ENCODE measurements around the gene GABBR2.
"Not testable (repeated sequence)": the region's sequence is repeated elsewhere in the genome, so short reads cannot be mapped to it uniquely, and the experiment has no call there.

Gene GABBR2

GRCh38 chr9:98536542-98537173 is 172.1 kb downstream of the GABBR2 start:
- no peak for DNase-seq

DNA sequence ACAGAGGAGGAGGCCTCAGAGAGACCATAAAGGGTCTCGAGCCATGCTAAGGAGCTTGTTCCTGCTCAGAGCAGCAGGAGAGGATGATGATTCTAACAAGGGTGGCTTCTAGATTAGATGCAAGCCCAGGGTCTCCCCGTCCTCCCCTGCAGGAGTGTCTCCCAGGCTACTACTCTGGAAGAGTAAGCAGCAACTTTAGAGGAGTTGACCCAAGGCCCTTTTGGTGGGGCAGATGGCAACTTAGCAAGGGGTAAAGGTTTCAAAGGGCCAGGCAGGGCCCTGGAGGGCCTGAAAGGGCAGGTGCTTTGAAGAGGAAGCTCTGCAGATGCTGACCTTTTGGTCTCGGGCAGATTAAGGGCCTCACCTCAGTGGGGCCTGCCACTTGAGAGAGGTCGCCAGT is 174.9 kb downstream of the GABBR2 start:
- DNase-seq: no peak

DNA sequence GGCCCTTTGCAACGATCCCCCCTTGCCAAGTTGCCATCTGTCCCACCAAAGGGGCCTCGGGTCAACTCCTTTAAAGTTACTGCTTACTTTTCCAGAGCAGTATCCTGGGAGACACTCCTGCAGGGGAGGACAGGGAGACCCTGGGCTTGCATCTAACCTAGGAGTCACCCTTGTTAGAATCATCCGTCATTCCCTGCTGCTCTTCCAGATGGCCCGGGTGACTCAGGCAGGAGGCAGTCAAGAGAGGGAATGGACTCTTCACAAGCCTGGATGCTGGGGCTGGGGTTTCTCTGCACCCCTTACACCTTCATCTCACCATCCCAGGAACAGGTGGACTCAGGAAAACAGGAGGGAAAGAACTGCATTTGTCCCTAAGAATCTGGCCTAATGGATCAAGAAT is 175.6 kb downstream of the GABBR2 start:
- DNase-seq: peak; percentile 49

DNA sequence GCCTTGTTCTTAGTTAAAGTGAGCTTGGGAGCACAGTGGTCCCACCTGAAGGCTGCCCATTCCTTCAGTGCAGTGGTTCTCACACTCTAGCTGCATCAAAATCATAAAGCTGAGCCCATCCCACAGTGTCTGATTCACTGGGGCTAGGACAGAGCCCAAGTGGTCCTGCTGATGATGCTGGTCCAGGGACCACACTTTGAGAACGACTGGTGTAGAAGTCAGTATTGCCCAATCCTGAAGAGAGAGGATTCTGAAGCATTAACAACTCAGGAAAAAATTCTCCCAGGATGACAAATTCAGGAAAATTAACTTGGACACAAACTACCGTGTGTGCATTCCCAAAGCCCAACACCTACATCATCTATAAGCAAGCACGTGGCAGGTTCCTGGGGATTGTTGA is 176.2 kb downstream of the GABBR2 start:
- DNase-seq: no peak

DNA sequence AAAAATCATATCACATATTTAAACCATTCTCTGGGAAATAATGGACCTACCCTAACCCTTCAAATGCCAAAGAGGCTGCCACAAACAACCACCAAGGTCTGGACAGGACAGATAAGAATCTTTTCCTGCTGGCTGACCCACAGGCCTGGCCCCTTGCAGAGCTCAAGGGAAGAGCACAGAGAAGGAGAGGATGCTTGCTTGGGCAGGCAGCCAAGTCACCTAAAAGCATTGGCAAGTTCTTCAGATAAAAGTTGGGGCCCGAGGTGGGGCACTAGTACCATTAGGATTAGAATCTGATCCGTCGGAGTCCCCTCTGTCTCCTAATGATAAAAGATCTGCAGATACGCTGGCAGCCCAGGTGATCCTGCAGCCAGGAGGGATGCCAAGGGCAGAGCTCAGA is 176.6 kb downstream of the GABBR2 start:
- DNase-seq: no peak

GRCh38 chr9:98530806-98531386 is 177.8 kb downstream of the GABBR2 start:
- no peak for DNase-seq

DNA sequence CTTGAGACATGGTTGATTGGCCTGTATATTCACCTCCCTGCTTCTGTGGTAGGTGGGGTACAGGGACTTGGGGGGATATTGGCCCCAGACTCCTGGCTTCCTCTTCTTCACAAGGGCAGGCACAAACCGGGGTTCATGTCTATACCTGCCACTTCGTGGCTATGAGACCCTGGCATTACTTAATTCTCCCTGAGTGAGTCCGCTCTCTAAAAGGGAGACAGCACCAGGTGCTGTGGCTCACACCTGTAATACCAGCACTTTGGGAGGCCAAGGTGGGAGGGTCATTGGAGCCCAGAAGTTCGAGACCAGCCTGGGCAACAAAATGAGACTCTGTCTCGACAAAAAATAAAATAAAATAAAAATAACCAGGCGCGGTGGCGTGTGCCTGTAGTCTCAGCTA is 178.5 kb downstream of the GABBR2 start:
- no peak for DNase-seq

- no peak for DNase-seq
These were observed 178.9 kb downstream of the GABBR2 start for GRCh38 chr9:98529841-98530240.

DNA sequence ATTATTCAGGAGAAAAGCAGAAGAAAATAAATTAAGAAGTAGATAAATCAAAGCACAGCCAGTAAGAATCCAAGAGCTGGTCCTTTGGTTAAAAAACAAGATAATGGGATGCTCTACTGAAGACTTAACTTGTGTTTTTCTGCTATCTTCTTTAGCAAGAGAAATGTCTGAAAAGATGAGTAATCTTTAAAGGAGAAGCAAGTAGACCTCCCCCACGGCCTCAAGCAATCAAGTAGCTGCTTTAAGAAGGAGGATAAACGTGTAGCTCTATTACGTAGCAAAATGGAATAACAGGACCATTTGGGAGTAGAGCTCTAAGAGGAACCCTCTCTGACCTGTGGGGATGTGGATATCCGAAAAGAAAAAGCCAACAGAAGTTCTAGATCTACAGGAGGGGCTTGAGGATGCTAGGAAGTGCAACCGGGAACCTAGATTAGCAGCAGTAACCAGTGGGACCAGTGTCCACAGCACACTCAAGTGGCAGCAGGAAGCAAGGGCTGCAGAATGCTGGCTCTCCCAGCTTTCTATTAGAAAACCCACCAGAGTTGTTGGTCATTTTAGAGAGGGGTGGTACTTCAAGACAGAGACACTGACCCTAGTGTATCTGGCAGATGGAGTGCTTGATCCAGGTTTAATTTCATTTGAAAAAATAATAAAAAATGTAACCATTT is 185.4 kb downstream of the GABBR2 start:
- no peak for DNase-seq

- DNase-seq: no peak
These were observed 186.2 kb downstream of the GABBR2 start for GRCh38 chr9:98522487-98522886.

DNA sequence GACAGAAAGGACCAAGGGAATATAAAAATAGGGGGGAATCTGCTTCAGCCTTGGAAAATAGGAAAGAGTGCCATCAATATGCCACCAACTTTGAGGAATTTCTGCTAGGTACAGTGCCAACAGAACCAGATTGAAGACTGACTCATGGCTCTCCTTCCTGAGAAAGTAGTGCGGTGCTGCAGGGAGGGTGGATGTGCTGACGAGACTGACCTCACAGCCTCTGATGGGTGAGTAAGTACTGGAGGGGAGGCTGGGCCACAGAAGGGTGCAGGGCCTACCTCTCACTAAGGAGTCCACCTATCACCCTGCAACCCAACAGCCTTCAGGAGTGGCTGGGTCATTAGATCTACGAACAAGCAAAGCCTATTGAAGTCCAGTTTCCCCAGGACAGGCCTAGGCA is 187.6 kb downstream of the GABBR2 start:
- no peak for DNase-seq

GRCh38 chr9:98520221-98520960 is 188.3 kb downstream of the GABBR2 start:
- DNase-seq: peak; percentile 40

DNA sequence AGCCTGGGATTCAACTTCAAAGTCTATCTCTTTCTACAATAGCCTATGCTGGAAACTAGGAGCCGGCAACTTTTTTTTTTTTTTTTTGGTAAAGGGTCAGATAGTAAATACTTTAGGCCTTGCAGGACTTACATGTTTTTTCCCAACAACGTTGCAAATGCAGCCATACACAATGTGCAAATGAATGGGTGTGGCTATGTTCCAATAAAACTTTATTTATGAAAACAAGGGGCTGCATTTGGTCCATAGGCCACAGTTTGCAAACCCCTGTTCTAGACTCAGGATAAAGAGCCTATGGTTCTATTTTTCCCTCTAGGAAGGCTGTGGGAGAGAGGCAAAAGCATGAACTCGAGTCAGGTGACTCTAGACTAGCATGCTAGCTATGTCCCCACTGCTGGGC is 189.1 kb downstream of the GABBR2 start:
- no peak for DNase-seq

DNA sequence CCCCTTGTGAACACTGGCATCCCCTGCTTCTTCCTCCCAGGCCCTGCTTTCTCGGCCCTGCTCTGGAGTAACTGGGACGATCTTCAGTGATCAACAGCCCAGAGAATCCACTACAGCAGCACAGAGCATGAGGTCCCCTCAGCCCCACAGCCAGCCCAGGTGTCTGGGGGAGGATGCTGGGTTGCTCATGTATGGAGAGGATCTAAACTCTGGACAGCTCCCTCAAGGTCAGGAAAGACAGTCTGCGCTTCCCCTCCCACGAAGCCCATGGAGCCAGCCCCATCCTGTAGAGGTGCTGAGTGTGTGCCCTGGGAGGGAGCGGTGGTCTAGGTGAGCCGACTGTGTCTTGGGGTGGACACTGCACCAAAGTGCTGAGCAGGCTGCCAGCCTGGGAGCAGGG is 190.2 kb downstream of the GABBR2 start:
- no peak for DNase-seq

- DNase-seq: no peak
These were observed 191.0 kb downstream of the GABBR2 start for GRCh38 chr9:98517761-98518160.

DNA sequence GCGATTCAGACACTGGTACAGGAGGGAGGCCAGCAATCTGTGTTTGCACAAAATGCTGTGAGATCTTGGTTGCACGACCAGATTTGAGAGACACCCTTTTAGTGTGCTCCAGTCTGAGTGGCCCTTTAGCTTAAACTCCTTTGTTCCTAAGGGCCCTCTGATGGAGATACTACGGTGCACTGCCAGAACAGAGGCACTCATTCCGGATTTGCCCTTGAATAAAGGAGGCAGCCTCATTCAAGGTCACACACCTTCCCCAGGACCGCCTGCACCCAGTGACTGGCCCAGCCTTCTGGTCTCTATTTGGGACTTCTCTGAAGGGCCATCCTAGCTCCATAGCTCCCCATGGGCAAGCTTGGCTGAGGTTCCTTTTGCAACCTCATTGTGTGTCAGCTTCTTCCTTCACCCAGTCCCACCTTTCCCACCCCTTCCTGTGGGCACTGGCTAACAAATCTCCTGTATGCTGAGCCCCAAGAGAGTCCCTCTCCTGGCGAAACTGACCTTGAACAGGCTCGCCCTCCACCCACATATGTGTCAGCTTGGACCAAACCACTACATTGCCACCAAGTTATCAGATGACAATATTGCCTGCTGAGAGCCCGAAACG is 191.7 kb downstream of the GABBR2 start:
- no peak for DNase-seq

DNA sequence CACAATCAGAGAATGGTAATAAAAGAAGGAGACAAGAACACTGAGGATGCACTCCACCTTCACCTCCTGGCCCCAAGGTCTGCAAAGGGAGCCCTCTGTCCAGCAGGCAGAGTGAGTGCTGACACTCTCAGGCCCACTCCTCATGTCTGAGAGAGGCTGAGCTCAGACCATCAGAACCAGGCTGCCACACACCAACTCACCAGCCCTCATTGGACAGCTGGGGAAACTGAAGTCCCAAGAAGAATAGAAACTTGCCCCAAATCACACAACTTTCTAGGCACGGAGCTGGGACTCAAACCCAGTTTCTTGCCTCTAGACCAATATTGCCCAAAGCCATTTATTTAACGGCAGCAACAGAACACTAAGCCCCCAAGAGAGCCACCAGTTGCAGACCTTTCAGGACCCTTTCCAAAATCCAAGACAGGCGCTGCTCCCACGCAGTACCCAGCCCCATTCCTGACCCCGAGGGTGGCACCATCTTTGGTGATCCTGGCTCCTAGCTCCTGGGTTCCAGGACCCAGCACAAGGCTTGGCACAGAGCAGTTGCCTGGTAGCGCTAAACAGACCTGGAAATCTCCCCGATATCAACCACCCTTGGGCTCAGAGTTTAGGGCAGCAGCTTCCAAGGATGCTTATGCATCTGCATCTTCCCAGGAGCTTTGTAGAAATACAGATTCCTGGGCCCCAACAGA is 192.4 kb downstream of the GABBR2 start:
- no peak for DNase-seq

- DNase-seq: no peak
These were observed 193.1 kb downstream of the GABBR2 start for GRCh38 chr9:98515506-98516204.

- DNase-seq: no peak
These were observed 193.9 kb downstream of the GABBR2 start for GRCh38 chr9:98514841-98515240.

- DNase-seq: not testable (repeated sequence)
These were observed 200.4 kb downstream of the GABBR2 start for GRCh38 chr9:98508217-98508919.

DNA sequence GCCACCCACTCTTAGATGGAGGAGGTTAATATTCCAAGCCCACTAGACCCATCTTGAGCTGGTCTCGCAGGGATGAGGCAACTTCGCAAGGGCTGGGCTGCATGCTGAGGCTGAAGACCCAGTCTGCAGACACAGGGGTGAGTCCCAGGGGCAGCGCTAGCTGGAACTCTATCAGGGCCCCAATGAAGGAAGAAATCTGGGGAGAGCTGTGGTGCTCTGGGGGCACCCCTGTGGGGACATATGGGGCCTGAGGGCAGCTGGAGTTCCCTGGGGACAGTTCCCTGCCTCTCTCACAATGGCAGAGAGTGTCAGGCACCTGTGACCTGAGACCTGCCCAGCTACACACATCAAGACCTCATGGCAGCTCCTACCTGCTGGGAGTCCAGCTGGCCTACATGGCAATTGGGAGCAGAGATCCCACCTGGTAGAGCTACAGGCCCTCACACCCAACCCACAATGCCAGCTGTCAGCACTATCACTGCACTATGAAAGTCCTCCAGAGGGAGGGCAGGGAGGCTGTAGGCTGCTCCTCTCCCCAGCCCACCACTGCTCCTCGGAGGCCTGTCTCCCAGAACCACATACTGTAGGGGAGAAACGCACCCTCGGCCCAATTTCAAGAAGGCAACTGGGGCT is 202.2 kb downstream of the GABBR2 start:
- DNase-seq: no peak
